HuH-7 (cell line): ENCODE measurements around the gene CASZ1.

Source experiments
- DNase-seq: peaks from one replicate; pipeline ENCODE4 v3.0.0; 2011; ENCODE audit warnings: low spot score

Gene CASZ1

GRCh38 chr1:10624256-10625050, 172.0 kb downstream of the CASZ1 start:
- no peak for DNase-seq

DNA sequence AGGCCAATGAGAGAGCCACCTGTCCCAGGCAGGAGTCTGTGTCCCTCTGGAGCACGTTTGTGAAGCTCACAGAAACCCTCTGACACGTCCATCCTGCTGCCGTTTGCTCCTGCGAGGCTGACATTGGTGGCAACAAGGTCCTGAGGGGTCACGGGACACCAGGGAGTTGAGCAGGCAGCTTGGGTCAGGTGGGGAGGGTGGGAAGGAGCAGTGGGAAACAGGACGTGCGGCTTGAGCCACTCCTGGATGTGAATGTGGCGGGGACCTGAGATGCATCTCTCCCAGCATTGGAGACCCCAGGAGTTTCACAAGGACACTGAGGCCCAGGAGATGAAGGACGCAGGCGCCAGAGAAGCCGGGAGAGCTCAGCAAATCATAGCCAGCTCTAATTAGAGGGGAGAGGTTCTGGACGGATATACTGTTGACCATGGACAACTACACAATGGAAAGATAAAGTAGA, 172.7 kb downstream of the CASZ1 start:
- no peak for DNase-seq

DNA sequence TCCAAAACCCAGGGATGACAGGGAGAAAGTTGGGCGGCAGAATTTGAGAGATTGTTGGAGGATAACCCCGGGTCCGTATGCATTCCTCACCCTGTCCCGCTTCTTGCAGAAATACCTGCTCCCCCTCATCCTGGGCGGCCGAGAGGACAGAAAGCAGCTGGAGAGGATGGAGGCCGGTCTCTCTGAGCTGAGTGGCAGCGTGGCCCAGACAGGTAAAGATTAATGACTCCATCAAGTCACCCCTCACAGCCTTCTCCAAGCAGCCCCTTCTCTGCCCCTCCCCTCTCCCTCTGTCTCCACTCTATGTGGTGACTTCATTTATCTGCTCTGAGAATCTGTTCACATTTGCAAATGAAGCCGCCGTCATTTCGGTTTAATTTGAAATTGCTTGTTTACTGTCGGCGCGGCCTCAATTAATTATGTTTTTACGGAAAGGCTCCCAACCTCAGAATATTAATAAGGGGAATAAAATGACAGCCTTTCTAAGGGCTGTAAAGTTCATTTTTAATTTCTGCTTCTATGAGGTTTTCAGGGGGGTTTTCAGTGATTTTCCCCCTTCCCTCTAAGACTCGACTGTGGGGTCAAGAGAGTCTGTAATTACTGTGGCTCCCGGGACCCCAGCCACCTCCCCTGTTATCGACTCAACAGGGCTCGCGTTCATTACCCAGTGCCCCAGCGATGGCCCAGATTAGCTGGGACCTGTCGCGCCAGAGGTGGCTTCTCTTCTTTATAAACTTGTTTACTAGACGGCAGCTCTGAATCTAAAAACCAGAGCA, 173.3 kb downstream of the CASZ1 start:
- DNase-seq = no peak

DNA sequence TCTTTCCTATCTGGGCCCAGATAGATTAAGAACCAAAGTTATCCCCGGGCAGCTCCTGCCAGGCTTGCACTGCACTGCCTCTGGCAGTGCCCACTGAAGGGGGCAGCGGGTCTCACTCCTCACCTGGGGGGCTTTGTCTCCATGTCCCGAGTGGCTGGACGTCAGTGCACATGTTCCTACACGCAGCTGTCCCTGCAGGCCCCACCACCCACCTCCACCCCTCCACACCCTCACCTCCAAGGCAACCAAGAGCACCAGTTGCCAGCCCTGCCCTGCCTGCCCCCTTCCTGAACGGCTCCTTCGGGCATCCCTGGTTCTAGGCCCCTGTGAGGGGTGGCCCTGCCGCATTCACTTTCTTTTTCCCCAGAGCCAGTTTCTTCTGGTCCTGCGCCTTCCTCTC, 174.5 kb downstream of the CASZ1 start:
- no peak for DNase-seq

DNA sequence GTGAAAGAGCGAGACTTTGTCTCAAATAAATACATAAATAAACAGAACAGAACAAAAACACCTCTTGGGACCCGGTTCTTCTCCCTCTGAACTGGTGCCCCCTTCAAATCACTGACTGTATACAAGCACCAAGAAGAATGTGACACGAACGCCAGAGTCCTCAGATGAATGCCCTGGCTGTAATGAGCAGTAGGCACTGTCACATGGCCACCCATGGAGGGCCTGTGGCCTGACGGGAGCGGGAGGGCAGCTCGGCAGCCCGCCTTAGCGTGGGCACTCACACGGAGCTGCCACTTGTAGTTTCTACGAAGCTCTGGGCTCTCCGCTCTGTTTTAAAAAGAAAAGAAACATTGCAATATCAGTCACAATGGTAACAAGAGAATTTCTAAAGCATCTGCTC, 175.7 kb downstream of the CASZ1 start:
- no peak for DNase-seq

DNA sequence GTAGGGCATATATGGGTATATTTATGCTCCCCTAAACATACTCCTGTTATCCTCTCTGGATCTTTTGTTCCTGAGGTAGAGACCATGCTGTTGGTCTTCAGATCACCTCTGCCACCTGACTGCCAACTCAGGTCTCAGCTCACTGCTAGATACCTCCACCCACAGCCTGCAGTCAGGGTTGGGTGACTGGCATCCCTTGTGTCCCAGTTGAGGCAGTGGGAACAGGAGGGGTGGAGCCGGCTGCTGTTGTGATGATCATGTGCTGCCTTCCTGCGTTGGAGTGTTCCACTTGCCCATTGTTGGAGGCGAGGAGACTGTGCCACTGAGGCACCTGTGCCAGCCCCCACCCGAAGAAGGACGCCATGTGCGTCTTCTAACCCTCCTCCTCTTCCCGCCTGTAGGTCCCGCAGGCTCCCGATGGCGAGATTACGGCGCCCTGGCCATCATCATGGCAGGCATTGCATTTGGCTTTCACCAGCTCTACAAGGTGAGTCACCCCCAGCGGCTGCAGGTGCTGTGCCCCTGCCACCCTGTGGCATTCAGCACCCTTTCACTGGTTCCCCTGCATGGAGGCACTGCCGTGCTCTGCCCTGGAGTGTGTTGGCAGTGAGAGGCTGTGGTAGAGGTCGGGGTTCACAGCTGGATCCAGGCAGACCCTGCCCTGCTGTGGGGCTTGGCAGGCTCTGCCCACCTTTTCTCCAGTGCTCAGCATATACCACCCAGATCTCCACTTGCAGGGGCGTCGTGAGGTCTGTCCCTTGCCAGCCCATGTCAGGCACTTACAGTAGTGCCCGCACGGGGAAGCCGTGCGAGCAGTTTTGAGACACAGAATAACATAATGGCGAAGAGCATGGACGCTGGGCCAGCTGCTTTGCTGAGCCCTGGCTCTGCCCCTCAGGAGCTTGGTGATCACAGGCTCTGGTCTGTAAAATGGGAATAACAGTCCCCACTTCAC, 178.2 kb downstream of the CASZ1 start:
- DNase-seq = no peak

DNA sequence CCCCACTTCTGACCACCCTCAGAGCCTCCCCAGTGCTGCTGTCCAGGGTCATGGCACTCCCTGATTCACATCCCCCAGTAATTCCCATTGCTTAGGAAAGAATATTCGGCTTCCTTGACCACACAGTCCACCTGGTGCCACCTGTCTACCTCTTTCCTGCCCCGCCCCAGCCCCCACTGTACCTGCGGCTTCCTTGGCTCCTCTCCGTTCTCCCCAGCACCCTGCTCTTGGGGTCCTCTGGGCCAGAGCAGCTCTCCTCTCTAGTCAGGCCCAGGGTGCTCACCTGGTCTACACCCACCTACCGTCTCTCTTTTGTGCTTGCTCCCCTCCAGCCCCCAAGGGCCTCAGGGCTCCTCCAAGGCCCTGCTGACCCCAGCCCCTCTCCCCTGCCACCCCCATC, 179.1 kb downstream of the CASZ1 start:
- no peak for DNase-seq

DNA sequence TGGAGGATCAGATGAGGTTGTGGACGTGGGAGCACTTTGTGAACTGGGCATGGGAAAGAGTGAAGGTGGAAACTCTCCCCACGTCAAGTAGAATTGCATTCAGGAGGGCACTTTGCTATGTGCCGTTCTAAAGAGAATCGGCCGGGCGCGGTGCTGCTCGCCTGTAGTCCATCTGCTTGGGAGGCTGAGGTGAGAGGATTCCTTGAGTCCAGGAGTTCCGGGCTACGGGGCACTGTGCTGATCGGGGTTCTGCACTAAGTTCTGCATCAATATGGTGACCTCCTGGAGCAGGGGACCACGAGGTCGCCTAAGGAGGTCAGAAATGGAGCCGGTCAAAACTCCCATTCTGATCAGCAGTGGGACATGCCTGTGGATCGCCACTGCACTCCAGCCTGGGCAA, 179.8 kb downstream of the CASZ1 start:
- no peak for DNase-seq

GRCh38 chr1:10615932-10616671, 180.3 kb downstream of the CASZ1 start:
- no peak for DNase-seq

DNA sequence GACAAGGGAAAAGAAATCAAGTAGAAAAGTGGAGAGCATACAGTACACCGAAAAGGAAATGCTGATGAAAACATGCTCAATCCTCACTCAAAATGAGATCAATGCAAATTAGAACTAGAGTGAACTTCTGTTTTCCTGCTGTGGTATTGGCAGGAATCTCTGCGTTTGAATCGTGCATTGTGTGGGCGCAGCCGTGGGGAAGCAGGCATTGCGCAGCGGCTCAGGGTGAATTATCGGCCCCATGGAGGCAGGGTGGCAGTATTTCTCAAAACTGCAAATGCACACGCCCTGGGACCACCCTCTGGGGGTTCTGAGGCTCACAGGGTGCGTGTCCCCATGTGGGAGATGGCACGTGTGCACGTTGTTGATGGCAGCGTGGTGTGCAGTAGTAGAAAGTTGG, 181.1 kb downstream of the CASZ1 start:
- no peak for DNase-seq

DNA sequence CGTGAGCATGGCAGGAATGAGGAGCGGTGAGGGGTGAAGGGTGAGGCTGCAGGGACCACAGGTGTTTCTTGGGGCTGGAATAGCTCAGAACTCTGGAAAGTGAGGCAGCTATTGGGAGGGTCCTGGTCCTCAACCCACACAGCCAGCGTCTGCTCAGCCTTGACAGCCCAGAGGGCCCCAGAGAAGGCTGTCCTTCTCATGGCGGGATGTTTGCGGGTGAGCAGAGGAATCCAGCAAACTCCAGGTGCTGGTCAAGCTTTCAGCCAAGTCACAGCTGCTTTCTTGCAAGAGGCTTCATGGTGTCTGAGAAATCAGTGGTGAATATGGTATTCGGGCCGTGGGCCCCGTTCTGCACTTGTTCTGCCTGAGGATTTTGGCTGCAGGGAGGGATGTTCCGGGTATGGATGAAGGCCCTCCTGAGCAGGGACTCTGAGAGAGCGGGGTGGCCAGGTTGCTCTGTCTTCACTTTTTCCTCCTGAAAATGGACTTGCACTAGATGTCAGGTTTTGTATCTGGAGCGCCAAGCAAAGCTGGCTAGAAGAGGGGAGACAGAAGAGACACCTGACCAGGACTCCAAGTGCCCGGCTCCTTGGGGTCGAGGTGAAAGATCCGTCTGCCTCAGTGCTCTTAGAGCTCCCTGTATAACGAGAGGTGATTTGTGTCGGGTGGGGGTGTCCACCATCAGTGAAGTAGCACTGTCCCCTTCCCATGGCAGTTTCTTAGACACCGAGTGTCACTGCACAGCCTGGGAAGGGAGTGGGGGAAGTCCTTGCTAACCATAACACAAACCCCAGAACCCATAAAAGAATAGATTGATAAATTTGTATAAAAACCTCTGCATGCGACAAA, 181.8 kb downstream of the CASZ1 start:
- DNase-seq = no peak

- DNase-seq = no peak
These were observed 182.6 kb downstream of the CASZ1 start for GRCh38 chr1:10613861-10614260.

DNA sequence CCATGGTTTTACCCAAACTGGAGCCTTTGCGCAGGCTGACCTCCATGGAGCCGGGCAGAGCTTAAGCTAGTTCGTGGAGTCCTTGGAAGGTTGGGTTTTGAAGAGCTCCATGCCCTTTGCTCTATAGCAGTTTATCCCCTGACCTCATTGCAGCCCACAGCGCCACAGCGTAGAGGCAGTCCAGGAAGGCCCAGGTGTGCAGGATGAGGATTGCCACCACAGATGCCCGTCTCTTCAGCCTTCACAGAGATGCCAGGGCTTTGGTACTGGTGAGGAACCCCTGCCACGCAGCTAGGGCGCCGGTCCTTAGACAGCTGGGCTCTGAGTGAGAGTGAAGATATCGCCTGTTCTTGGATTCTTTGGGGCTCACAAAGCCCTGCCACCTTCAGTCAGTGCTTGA, 183.1 kb downstream of the CASZ1 start:
- no peak for DNase-seq

GRCh38 chr1:10612436-10613160, 183.8 kb downstream of the CASZ1 start:
- DNase-seq = no peak

GRCh38 chr1:10610901-10611600, 185.4 kb downstream of the CASZ1 start:
- DNase-seq = no peak

- DNase-seq = no peak
These were observed 187.8 kb downstream of the CASZ1 start for GRCh38 chr1:10608690-10609089.

GRCh38 chr1:10607228-10607627, 189.2 kb downstream of the CASZ1 start:
- no peak for DNase-seq

DNA sequence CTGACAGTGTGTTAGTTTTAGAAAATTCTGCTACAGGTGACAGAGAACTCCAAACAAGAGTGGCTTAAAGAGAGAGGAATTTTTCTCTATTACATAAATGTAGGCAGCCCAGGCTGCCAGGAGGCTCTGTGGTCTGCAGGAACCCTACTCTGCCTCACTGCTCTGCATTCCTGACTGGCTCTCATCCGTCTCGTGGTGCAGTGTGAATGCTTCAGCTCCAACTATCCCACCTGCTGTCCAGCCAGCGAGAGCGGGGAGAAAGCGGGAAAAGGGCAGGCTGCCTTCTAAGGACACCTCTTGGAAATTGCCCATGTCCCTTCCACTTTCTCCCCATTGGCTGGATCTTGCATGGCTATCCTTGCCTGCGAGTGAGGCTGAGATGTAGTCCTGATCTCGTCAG, 190.4 kb downstream of the CASZ1 start:
- DNase-seq = no peak

DNA sequence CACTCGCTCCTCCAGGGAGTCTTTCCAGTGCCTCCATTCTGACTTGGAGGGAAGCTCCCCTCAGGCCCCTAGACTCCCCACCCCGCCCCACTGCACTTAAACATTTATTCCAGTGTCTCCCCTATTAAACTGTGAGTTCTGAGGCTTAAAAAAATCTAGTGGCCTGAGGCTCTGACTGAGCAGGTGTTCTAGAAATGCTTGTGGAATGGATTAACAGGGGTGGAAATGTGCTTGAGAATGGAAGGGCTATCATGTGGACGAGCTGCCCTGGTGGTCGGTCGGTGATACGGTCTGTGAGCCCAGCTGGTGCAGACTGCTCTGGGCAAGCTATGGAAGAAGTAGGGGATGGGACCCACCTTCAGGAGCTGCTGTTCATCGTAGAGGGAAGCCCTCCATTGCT, 191.5 kb downstream of the CASZ1 start:
- no peak for DNase-seq
